Kidney (tissue), 14 donors: ENCODE results near the gene SLC22A4. TPM values are rescaled to one million over a fixed set of nuclear protein-coding genes. Genes with fewer than 3 reads are reported as not detected.

ENCODE experiments used
- DNase-seq, 5 donors: peaks; one replicate each; pipeline ENCODE4 v3.0.0-alpha.2; 2013 to 2020
- FAIRE-seq: peaks from 2 replicates; lab custom pipeline; 2012; peaks lifted over from hg19 to GRCh38; lab: Jason Lieb, UNC
- H3K27ac ChIP-seq, 2 donors: one replicate each; pipeline ENCODE4 v1.7.0; 2013; ENCODE audit warnings: low read depth in 2 of 2, low read length in 2 of 2, inconsistent platforms in 1 of 2
- H3K27me3 ChIP-seq: one replicate; pipeline ENCODE4 v1.7.1; 2013; ENCODE audit warnings: low read length, inconsistent platforms; ENCODE audit not compliant: control insufficient read depth, insufficient read depth
- H3K36me3 ChIP-seq, 3 donors: one replicate each; pipeline versions ENCODE4 v1.7.0 to v1.7.1; 2013; ENCODE audit warnings: low read length in 3 of 3, control low read depth in 1 of 3, inconsistent platforms in 1 of 3; ENCODE audit not compliant: insufficient read depth in 3 of 3, control insufficient read depth in 2 of 3
- H3K4me1 ChIP-seq, 3 donors: one replicate each; pipeline versions ENCODE4 v1.7.0 to v1.7.1; 2013; ENCODE audit warnings: low read length in 3 of 3, inconsistent platforms in 1 of 3, low read depth in 1 of 3; ENCODE audit not compliant: control insufficient read depth in 2 of 3, insufficient read depth in 2 of 3
- H3K4me3 ChIP-seq, 3 donors: one replicate each; pipeline versions ENCODE4 v1.7.0 to v1.8.1; 2013; ENCODE audit warnings: low read length in 3 of 3, control low read depth in 1 of 3, inconsistent platforms in 1 of 3
- H3K9ac ChIP-seq, 3 donors: one replicate each; pipeline versions ENCODE4 v1.7.0 to v1.7.1; 2013; ENCODE audit warnings: low read length in 3 of 3, control low read depth in 1 of 3, inconsistent platforms in 1 of 3
- H3K9me3 ChIP-seq, 3 donors: one replicate each; pipeline versions ENCODE4 v1.7.0 to v1.7.1; 2013; ENCODE audit warnings: low read length in 3 of 3, control low read depth in 1 of 3, inconsistent platforms in 1 of 3; ENCODE audit not compliant: control insufficient read depth in 2 of 3, insufficient read depth in 1 of 3
- CTCF ChIP-seq: IDR thresholded peaks from 3 replicates; pipeline ENCODE4 v1.5.1; 2012; ENCODE audit warnings: mild to moderate bottlenecking, moderate library complexity, borderline replicate concordance; ENCODE audit not compliant: insufficient read depth; ENCODE audit errors: extremely low read depth
- intact Hi-C: fragments of 100-400 bp; cut with DNase I; formaldehyde crosslinking; loops from one replicate; pipeline ENCODE4 v1.11.1; 2022
- polyA plus RNA-seq: library from polyadenylated mRNA; stranded (reverse); fragments of 350-450 nt; fragmentation: Illumina TruSeq; extraction: RNeasy Lipid Tissue Mini Kit (QIAGEN cat#74804); gene quantifications from one replicate; pipeline ENCODE4 v1.2.3, GENCODE V29; 2014; ENCODE audit warnings: low read depth, low replicate concordance; ENCODE audit not compliant: insufficient read depth
- total RNA-seq: library from RNA; stranded (reverse); fragmentation: NEBNext Ultra II Directional; extraction: Animal tissue kit (Norgen Biotek cat#: 25700); gene quantifications from one replicate; pipeline ENCODE4 v1.2.1, GENCODE V29; 2021
- donor health status: control.
- donor health status: control.
- donor health status: control.
- donor health status: control.
- donor health status: control.
- donor health status: DM: yes; HTN: yes; CAD: no.
- donor health status: Normal renal cell carcinoma (clear cell type).

SLC22A4 gene
- total and polyA plus RNA-seq, 2 donors from 2014 or later = 2.4 to 7.6 TPM

DNA sequence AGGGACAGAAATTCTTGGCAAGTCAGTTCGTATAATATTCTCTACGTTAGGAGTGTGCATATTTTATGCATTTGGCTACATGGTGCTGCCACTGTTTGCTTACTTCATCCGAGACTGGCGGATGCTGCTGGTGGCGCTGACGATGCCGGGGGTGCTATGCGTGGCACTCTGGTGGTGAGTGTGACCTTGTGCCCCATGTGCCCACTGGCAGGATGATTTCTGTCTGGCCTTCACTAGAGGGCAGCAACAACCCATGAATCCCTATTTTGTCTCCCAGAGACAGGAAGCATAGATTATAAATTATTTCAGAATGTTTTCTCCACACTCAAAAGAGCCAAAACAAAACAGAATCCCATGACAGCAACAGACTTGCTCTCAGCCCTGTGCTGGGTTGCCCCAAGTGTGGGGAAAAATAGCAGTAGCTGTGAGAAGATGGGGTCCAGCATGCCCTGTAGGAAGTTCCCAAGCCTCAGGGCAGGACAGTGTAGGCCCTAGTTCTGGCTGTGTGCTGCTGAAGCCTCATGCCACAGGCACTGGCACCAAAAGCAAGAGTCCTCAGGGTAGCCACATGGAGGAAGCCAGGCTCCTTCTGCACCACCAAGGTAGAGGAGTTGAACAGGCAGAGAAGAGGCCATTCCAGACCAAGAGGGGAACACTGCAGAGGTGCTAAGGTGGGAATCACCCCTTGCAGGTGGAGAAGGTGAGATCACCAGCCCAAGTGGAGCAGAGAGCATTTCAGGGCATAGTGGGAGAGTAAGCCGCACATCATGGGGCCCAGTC is 91.3 kb downstream of the SLC22A4 start:
- intact Hi-C loops = loop anchor here (10.0 kb wide), 1 partner anchor 119 kb away; no protein-coding TSS in a partner anchor
- DNase-seq (peak in 3 of 5 donors; percentile 59 to 82 (median 65)), FAIRE-seq (no peak)
- H3K9me3 ChIP-seq = no peaks in the 10 kb centered on the region
- peak; percentile 80 for TF ChIP-seq CTCF
- no peak overlapping the region for H3K27ac ChIP-seq
- H3K36me3 ChIP-seq = peaks cover 0 to 32% (median 32%) of the 10 kb centered on the region in 3 donors
- peaks cover 19 to 42% (median 37%) of the 10 kb centered on the region in 3 donors for H3K4me1 ChIP-seq
- no peak overlapping the region for H3K4me3 ChIP-seq
- no peaks in the 10 kb centered on the region for H3K27me3 ChIP-seq
- no peak overlapping the region for H3K9ac ChIP-seq

GRCh38 chr5:132386644-132387286 is 92.6 kb downstream of the SLC22A4 start:
- Histone ChIP-seq H3K4me1 (peaks cover 19 to 42% (median 37%) of the 10 kb centered on the region in 3 donors), H3K4me3 (no peak overlapping the region), H3K36me3 (peaks cover 0 to 36% (median 34%) of the 10 kb centered on the region in 3 donors), H3K27ac (peak overlapping the region; percentile 96 to 98), H3K9me3 (no peaks in the 10 kb centered on the region), H3K27me3 (no peaks in the 10 kb centered on the region), H3K9ac (peak overlapping the region in 1 of 3 donors; percentile 63)
- intact Hi-C loops = loop anchor here (10.0 kb wide), 1 partner anchor 118 kb away; no protein-coding TSS in a partner anchor
- DNase-seq = peak; percentile 77 to 88 (median 85)
- peak; percentile 85 for TF ChIP-seq CTCF
- no peak for FAIRE-seq

DNA sequence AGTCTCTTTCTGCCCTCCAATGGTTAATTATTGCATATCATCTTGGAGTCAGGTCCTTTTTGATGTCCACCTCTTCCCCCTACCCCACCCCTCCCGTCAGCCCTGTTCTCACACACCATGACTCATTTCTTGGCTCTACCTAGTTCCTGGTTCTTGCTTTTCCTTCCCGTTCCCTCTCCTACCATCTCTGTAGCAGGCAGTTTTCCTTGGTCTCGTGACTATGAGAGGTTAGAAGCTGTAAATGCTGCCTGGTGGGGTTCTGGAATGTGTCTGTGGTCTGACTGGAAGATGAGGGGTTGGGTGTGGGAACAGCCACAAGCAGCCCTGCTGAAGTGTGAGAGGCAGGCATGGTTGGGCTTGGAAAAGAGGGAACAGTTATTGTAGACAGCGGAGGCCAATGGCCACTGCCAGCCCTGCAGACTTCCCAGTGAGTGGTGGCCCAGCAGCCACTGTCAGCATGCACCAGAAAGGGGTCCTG is 93.5 kb downstream of the SLC22A4 start:
- H3K4me3 ChIP-seq = peak overlapping the region in 1 of 3 donors; percentile 28
- H3K27ac ChIP-seq = peak overlapping the region; percentile 96 to 98
- H3K4me1 ChIP-seq = peaks cover 19 to 42% (median 37%) of the 10 kb centered on the region in 3 donors
- peak overlapping the region in 2 of 3 donors; percentile 70 to 78 for H3K9ac ChIP-seq
- no peaks in the 10 kb centered on the region for H3K27me3 ChIP-seq
- DNase-seq = peak; percentile 48 to 84 (median 64)
- H3K36me3 ChIP-seq = peaks cover 0 to 44% (median 40%) of the 10 kb centered on the region in 3 donors
- intact Hi-C loops = loop anchor here (10.0 kb wide), 1 partner anchor 117 kb away; no protein-coding TSS in a partner anchor
- no peak for TF ChIP-seq CTCF
- FAIRE-seq = no peak
- no peaks in the 10 kb centered on the region for H3K9me3 ChIP-seq
